A549 (cell line): ENCODE measurements around the gene TKFC. TPM values are rescaled to one million over a fixed set of nuclear protein-coding genes. Genes with fewer than 3 reads are reported as not detected.

Experiments used
- ATAC-seq, 2 experiments: fragments of 200-7000 bp in 1 of 2; fragments of >200 bp in 1 of 2; cut with Nextera tagmentation in 1 of 2; cut with Tn5 transposase in 1 of 2; 3 replicates each; pipeline versions ENCODE4 v1.8.0 to v1.9.1; 2018 to 2020; ENCODE audit warnings: mild to moderate bottlenecking in 1 of 2, moderate library complexity in 1 of 2
- CTCF ChIA-PET: fragments of 300-600 bp; sonication (Branson Sonifier 250); formaldehyde crosslinking; extraction: SDS; loops from one replicate; lab custom pipeline; 2021; ENCODE audit warnings: antibody characterized with exemption, inconsistent platforms; lab: Yijun Ruan, JAX
- POLR2A ChIA-PET: fragments of 350-600 bp; formaldehyde crosslinking; extraction: SDS; loops from one replicate; lab custom pipeline; 2021; ENCODE audit warnings: antibody characterized with exemption, inconsistent platforms; lab: Yijun Ruan, JAX
- DNase-seq, 2 experiments: peaks; one replicate each; pipeline versions ENCODE4 v3.0.0 to v3.0.0-alpha.2; 2011 to 2016; ENCODE audit warnings: low read depth in 1 of 2, low spot score in 1 of 2
- FAIRE-seq: peaks from 2 replicates; lab custom pipeline; 2011; peaks lifted over from hg19 to GRCh38; lab: Jason Lieb, UNC
- H3K27ac ChIP-seq, 2 experiments: fragments of >200 bp; sonication (Bioruptor Twin); formaldehyde crosslinking; 3 replicates each; pipeline ENCODE4 v1.5.1; 2016 to 2017
- H3K4me1 ChIP-seq: fragments of >200 bp; sonication (Bioruptor Twin); formaldehyde crosslinking; 3 replicates; pipeline ENCODE4 v1.6.1; 2016
- H3K4me2 ChIP-seq: fragments of >200 bp; sonication (Bioruptor Twin); formaldehyde crosslinking; 3 replicates; pipeline ENCODE4 v1.6.1; 2016
- H3K4me3 ChIP-seq: fragments of >200 bp; sonication (Bioruptor Twin); formaldehyde crosslinking; 3 replicates; pipeline ENCODE4 v1.5.1; 2016
- H3K9me3 ChIP-seq: fragments of >200 bp; sonication (Bioruptor Twin); formaldehyde crosslinking; 3 replicates; pipeline ENCODE4 v1.6.1; 2016
- CHD2 ChIP-seq: fragments of 150-350 bp; IDR thresholded peaks from 2 replicates; pipeline ENCODE4 v1.6.1; 2014; ENCODE audit warnings: low read length; ENCODE audit not compliant: partially characterized antibody
- CTCF ChIP-seq: fragments of >200 bp; sonication (Bioruptor Twin); formaldehyde crosslinking; IDR thresholded peaks from 3 replicates; pipeline ENCODE4 v1.5.1; 2016
- ELK1 ChIP-seq: fragments of 150-350 bp; IDR thresholded peaks from 2 replicates; pipeline ENCODE4 v1.6.1; 2014; ENCODE audit warnings: low read depth, mild to moderate bottlenecking, low read length
- FOSL2 ChIP-seq, 2 experiments: fragments of 450-650 bp in 1 of 2; fragments of >200 bp in 1 of 2; sonication (Bioruptor Twin) in 1 of 2; formaldehyde crosslinking; IDR thresholded peaks; 2 replicates each; pipeline versions ENCODE4 v1.5.0 to v1.6.1; 2016 to 2020; ENCODE audit warnings: mild to moderate bottlenecking in 1 of 2, moderate library complexity in 1 of 2
- HDAC2 ChIP-seq: fragments of 200-600 bp; sonication (generic); IDR thresholded peaks from 2 replicates; pipeline ENCODE4 v1.6.1; 2016
- HMGXB4 ChIP-seq: fragments of 250-450 bp; sonication (Bioruptor Pico); IDR thresholded peaks from 2 replicates; pipeline ENCODE4 v1.5.0; 2021; ENCODE audit warnings: mild to moderate bottlenecking, moderate library complexity, borderline replicate concordance
- JUN ChIP-seq, 2 experiments: fragments of >200 bp; sonication (Bioruptor Twin); formaldehyde crosslinking; IDR thresholded peaks; 2 replicates in 1 of 2; 3 replicates in 1 of 2; pipeline ENCODE4 v1.6.1; 2016 to 2017
- JUNB ChIP-seq: fragments of >200 bp; sonication (Bioruptor Twin); formaldehyde crosslinking; IDR thresholded peaks from 2 replicates; pipeline ENCODE4 v1.6.1; 2016
- MAX ChIP-seq: IDR thresholded peaks from 2 replicates; pipeline ENCODE4 v1.6.1; 2012
- MYC ChIP-seq: IDR thresholded peaks from 2 replicates; pipeline ENCODE4 v1.6.1; 2012; ENCODE audit warnings: mild to moderate bottlenecking, inconsistent platforms, low read length, improper control_type of control experiment, borderline replicate concordance
- RCOR1 ChIP-seq: fragments of 150-350 bp; IDR thresholded peaks from 2 replicates; pipeline ENCODE4 v1.6.1; 2014; ENCODE audit warnings: antibody characterized with exemption, low read length, low read depth
- REST ChIP-seq: fragments of 200-600 bp; sonication (generic); IDR thresholded peaks from 2 replicates; pipeline ENCODE4 v1.6.1; 2016; ENCODE audit warnings: antibody characterized with exemption, mild to moderate bottlenecking, moderate library complexity
- RFX5 ChIP-seq: fragments of 450-650 bp; IDR thresholded peaks from 2 replicates; pipeline ENCODE4 v1.7.1; 2014; ENCODE audit warnings: antibody characterized with exemption, mild to moderate bottlenecking, moderate library complexity
- SMC3 ChIP-seq: fragments of >200 bp; sonication (Bioruptor Twin); formaldehyde crosslinking; IDR thresholded peaks from 3 replicates; pipeline ENCODE4 v1.6.1; 2018; ENCODE audit warnings: inconsistent platforms
- ZC3H11A ChIP-seq: fragments of 450-650 bp; IDR thresholded peaks from 2 replicates; pipeline ENCODE4 v1.6.1; 2014; ENCODE audit warnings: antibody characterized with exemption, mild to moderate bottlenecking
- WGBS: methylation state at CpG from one replicate; pipeline ENCODE4 v1.1.6; 2017; ENCODE audit errors: missing lambda C conversion rate; 5-methylcytosine and 5-hydroxymethylcytosine counted together
- polyA plus RNA-seq, 4 experiments: library from polyadenylated mRNA; depleted of rRNA in 3 of 4; stranded (reverse); fragments of >200 nt; fragmentation: RNase III in 1 of 4; extraction: RNeasy Plus Mini Kit Qiagen cat#74134 plus additional on column Dnase treatment in 1 of 4; gene quantifications; 2 replicates in 3 of 4; 3 replicates in 1 of 4; pipeline ENCODE4 v1.2.3, GENCODE V29; 2011 to 2017

Gene TKFC
- polyA plus RNA-seq, 2 of the 4 experiments (the other 2 are of a cell fraction), result 46.5 to 48.7 TPM

- Histone ChIP-seq H3K4me2 (no peak overlapping the region), H3K4me1 (no peaks in the 10 kb centered on the region), H3K27ac (no peak overlapping the region), H3K4me3 (no peak overlapping the region), H3K9me3 (no peaks in the 10 kb centered on the region)
- FAIRE-seq, result no peak
- 94% methylated on average over 6 of the region's 8 CpGs for WGBS
- TF ChIP-seq CTCF (no peak), RFX5 (no peak), FOSL2 (IDR thresholded peaks at IDR 0.05) (no peak), FOSL2 (CRISPR knock-in tag; IDR thresholded peaks at IDR 0.05) (no peak), JUN (IDR thresholded peaks at IDR 0.05) (no peak), MYC (no peak), MAX (no peak), ELK1 (no peak), SMC3 (no peak), REST (no peak), RCOR1 (no peak), ZC3H11A (no peak), JUNB (no peak), HDAC2 (no peak)
- POLR2A ChIA-PET, result interaction anchor here (2.0 kb wide), 1 partner anchor 11 kb away, joined by 13 read pairs; the partner anchor contains the start of genes CYB561A3 and TMEM138
- CTCF ChIA-PET, result interaction anchor here (0.9 to 33.1 kb wide), 4 partner anchors 12 to 97 kb away, joined by 4 to 521 read pairs (median 194); partner anchors contain the start of genes CYB561A3, DDB1, TKFC and TMEM138
- ATAC-seq, result no peak
- no peak for DNase-seq
Measured at GRCh38 chr11:61350803-61351202, 17.8 kb downstream of the TKFC start.

- TF ChIP-seq CHD2, result no peak
- no peak for TF ChIP-seq HMGXB4 (CRISPR knock-in tag)
- TF ChIP-seq, all 56 proteins: peak for 0
- POLR2A ChIA-PET, result interaction anchor here (2.0 kb wide), 1 partner anchor 10 kb away, joined by 13 read pairs; the partner anchor contains the start of genes CYB561A3 and TMEM138
- FAIRE-seq (no peak), ATAC-seq (no peak), DNase-seq (no peak)
- Histone ChIP-seq H3K4me3 (no peak overlapping the region), H3K4me2 (no peak overlapping the region), H3K9me3 (no peaks in the 10 kb centered on the region), H3K4me1 (no peaks in the 10 kb centered on the region), H3K27ac (no peak overlapping the region)
- 81% methylated on average over 8 of the region's 8 CpGs for WGBS
- CTCF ChIA-PET, result interaction anchor here (4.5 to 33.1 kb wide), 3 partner anchors 11 to 34 kb away, joined by 21 to 521 read pairs (median 368); partner anchors contain the start of genes CYB561A3, DDB1, TKFC and TMEM138
Measured at GRCh38 chr11:61352038-61352437, 19.0 kb downstream of the TKFC start.
